ENCODE results near the gene TAL1.

GRCh38 chr1:47276850-47277249, 44.8 kb upstream of the TAL1 start:
- TF ChIP-seq, protein P1, sequence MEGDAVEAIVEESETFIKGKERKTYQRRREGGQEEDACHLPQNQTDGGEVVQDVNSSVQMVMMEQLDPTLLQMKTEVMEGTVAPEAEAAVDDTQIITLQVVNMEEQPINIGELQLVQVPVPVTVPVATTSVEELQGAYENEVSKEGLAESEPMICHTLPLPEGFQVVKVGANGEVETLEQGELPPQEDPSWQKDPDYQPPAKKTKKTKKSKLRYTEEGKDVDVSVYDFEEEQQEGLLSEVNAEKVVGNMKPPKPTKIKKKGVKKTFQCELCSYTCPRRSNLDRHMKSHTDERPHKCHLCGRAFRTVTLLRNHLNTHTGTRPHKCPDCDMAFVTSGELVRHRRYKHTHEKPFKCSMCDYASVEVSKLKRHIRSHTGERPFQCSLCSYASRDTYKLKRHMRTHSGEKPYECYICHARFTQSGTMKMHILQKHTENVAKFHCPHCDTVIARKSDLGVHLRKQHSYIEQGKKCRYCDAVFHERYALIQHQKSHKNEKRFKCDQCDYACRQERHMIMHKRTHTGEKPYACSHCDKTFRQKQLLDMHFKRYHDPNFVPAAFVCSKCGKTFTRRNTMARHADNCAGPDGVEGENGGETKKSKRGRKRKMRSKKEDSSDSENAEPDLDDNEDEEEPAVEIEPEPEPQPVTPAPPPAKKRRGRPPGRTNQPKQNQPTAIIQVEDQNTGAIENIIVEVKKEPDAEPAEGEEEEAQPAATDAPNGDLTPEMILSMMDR (IDR thresholded peaks at IDR 0.05), result no peak
- TF ChIP-seq EZH2phosphoT487 (IDR thresholded peaks at IDR 0.05; ENCODE audit: borderline replicate concordance, low read depth) (no peak), RFX5 (IDR thresholded peaks at IDR 0.05; ENCODE audit: low read length) (no peak), EP300 (IDR thresholded peaks at IDR 0.05; ENCODE audit: borderline replicate concordance in 1 of 2, low read depth in 1 of 2, low read length in 1 of 2) (no peak), CHD2 (IDR thresholded peaks at IDR 0.05; ENCODE audit: low read length, partially characterized antibody) (no peak), YY1 (IDR thresholded peaks at IDR 0.05; ENCODE audit: low read depth) (no peak), IRF3 (IDR thresholded peaks at IDR 0.05; ENCODE audit: low read depth, low read length) (no peak)
- TF ChIP-seq, protein P2, sequence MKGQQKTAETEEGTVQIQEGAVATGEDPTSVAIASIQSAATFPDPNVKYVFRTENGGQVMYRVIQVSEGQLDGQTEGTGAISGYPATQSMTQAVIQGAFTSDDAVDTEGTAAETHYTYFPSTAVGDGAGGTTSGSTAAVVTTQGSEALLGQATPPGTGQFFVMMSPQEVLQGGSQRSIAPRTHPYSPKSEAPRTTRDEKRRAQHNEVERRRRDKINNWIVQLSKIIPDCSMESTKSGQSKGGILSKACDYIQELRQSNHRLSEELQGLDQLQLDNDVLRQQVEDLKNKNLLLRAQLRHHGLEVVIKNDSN (IDR thresholded peaks at IDR 0.05; ENCODE audit: borderline replicate concordance, low read depth), result no peak

Measured in SK-N-SH (cell line).